GM12878 (cell line): Measurements from ENCODE around the gene TACR1. TPM values are rescaled to one million over a fixed set of nuclear protein-coding genes. Genes with fewer than 3 reads are reported as not detected.

Experiments used
- ATAC-seq: fragments of 200-7000 bp; cut with Tn5 transposase; 3 replicates; pipeline ENCODE4 v1.9.1; 2020; ENCODE audit warnings: mild to moderate bottlenecking, moderate library complexity
- BruUV-seq: library from RNA; stranded (reverse); fragments of 400-500 nt; replicated peaks from 2 replicates; lab custom pipeline; 2021; lab: Mats Ljungman, UMichigan
- CTCF ChIA-PET: fragments of 300-600 bp; sonication (Branson Sonifier 250); formaldehyde crosslinking; extraction: SDS; loops from one replicate; lab custom pipeline; 2021; ENCODE audit warnings: inconsistent platforms; lab: Yijun Ruan, JAX
- POLR2A ChIA-PET: fragments of 350-600 bp; formaldehyde crosslinking; extraction: SDS; loops from one replicate; lab custom pipeline; 2021; ENCODE audit warnings: inconsistent platforms; lab: Charles Lee
- RAD21 ChIA-PET: fragments of 300-600 bp; sonication (Branson Sonifier 250); formaldehyde crosslinking; loops from one replicate; lab custom pipeline; 2023; ENCODE audit warnings: antibody characterized with exemption; ENCODE audit not compliant: unreplicated experiment; lab: Charles Lee
- SMC1A ChIA-PET: fragments of 300-600 bp; sonication (Branson Sonifier 250); formaldehyde crosslinking; loops from one replicate; lab custom pipeline; 2023; ENCODE audit not compliant: unreplicated experiment, uncharacterized antibody; lab: Charles Lee
- DNase-seq: peaks from one replicate; pipeline ENCODE4 v3.0.0-alpha.2; 2011; ENCODE audit warnings: low read depth, low spot score
- FAIRE-seq: peaks from 3 replicates; lab custom pipeline; 2011; peaks lifted over from hg19 to GRCh38; lab: Jason Lieb, UNC
- H2AFZ ChIP-seq: 2 replicates; pipeline ENCODE4 v1.6.0; 2011; ENCODE audit warnings: low read depth, low read length, control low read depth; ENCODE audit not compliant: control insufficient read depth
- H3K27ac ChIP-seq: 2 replicates; pipeline ENCODE4 v1.5.1; 2011; ENCODE audit warnings: control low read depth; ENCODE audit not compliant: control insufficient read depth, insufficient read depth
- H3K27me3 ChIP-seq, 2 experiments: replicated peaks in 1 of 2; 2 replicates each; pipeline versions ENCODE4 v1.6.0 to v1.6.1; 2011; ENCODE audit warnings: low read length in 1 of 2; ENCODE audit not compliant: control insufficient read depth in 2 of 2, insufficient read depth in 2 of 2
- H3K36me3 ChIP-seq, 2 experiments: 2 replicates each; pipeline ENCODE4 v1.5.1; 2011; ENCODE audit warnings: low read length in 1 of 2; ENCODE audit not compliant: control insufficient read depth in 2 of 2, insufficient read depth in 2 of 2
- H3K4me1 ChIP-seq: 2 replicates; pipeline ENCODE4 v1.6.1; 2011; ENCODE audit warnings: mild to moderate bottlenecking, low read length, moderate library complexity, mixed read lengths; ENCODE audit not compliant: control insufficient read depth, insufficient read depth
- H3K4me2 ChIP-seq: 2 replicates; pipeline ENCODE4 v1.6.0; 2011; ENCODE audit warnings: control low read depth; ENCODE audit not compliant: control insufficient read depth, insufficient read depth
- H3K4me3 ChIP-seq: fragments of 200-600 bp; sonication (generic); 2 replicates; pipeline ENCODE4 v1.5.1; 2016
- H3K79me2 ChIP-seq: 2 replicates; pipeline ENCODE4 v1.6.0; 2011; ENCODE audit warnings: low read length; ENCODE audit not compliant: control insufficient read depth, insufficient read depth
- H3K9ac ChIP-seq: 2 replicates; pipeline ENCODE4 v1.8.0; 2011; ENCODE audit warnings: low read length, control low read depth, mixed read lengths; ENCODE audit not compliant: control insufficient read depth, insufficient read depth
- H3K9me3 ChIP-seq: replicated peaks from 3 replicates; pipeline ENCODE4 v1.5.1; 2011; ENCODE audit warnings: mild to moderate bottlenecking, low read length; ENCODE audit not compliant: control insufficient read depth, insufficient read depth
- H4K20me1 ChIP-seq: 2 replicates; pipeline ENCODE4 v1.6.0; 2011; ENCODE audit not compliant: control insufficient read depth, insufficient read depth
- CEBPZ ChIP-seq: fragments of 150-350 bp; IDR thresholded peaks from 2 replicates; pipeline ENCODE4 v1.6.1; 2016; ENCODE audit warnings: low read depth, low read length
- MLLT1 ChIP-seq: fragments of 450-650 bp; IDR thresholded peaks from 2 replicates; pipeline ENCODE4 v1.6.1; 2016; ENCODE audit warnings: mild to moderate bottlenecking
- NFIC ChIP-seq: IDR thresholded peaks from 2 replicates; pipeline ENCODE4 v1.6.1; 2012; ENCODE audit warnings: low read depth, mild to moderate bottlenecking, inconsistent platforms, low read length, moderate library complexity
- SMARCA5 ChIP-seq: fragments of 450-650 bp; IDR thresholded peaks from 2 replicates; pipeline ENCODE4 v1.6.1; 2017; ENCODE audit warnings: mild to moderate bottlenecking
- YY1 ChIP-seq: IDR thresholded peaks from 2 replicates; pipeline ENCODE4 v1.6.1; 2011; ENCODE audit warnings: low read depth, mild to moderate bottlenecking, low read length
- whole genome bisulfite sequencing: methylation state at CpG from one replicate; pipeline ENCODE4 v1.1.6; 2016; ENCODE audit warnings: low lambda C conversion rate; ENCODE audit not compliant: insufficient replicate concordance, insufficient coverage; ENCODE audit errors: missing lambda C conversion rate; 5-methylcytosine and 5-hydroxymethylcytosine counted together
- in situ Hi-C: fragments of 300-500 bp; cut with MboI; formaldehyde crosslinking; loops from 9 replicates; pipeline ENCODE4 v1.14.3; 2018; ENCODE audit warnings: mixed read lengths
- intact Hi-C: fragments of 100-400 bp; cut with micrococcal nuclease; formaldehyde crosslinking; loops from one replicate; pipeline ENCODE4 v1.14.2; 2022; ENCODE audit not compliant: unreplicated experiment
- polyA plus RNA-seq, 11 experiments: library from polyadenylated mRNA; depleted of rRNA in 4 of 11; unstranded in 6 of 11; stranded (reverse) in 5 of 11; fragments of >200 nt; fragmentation: Nextera tagmentation in 4 of 11; fragmentation: Illumina TruSeq in 1 of 11; extraction: Ambion mirVana in 4 of 11; extraction: Trizol in 1 of 11; gene quantifications; 1 replicate in 1 of 11; 2 replicates in 10 of 11; pipeline versions ENCODE4 v1.2.1 to v1.2.3, GENCODE V29; 2011 to 2016; ENCODE audit warnings: inconsistent platforms in 2 of 11, missing spikeins in 2 of 11, low read depth in 1 of 11
- total RNA-seq, 4 experiments: library from RNA; depleted of rRNA in 3 of 4; stranded (reverse); fragments of >200 nt in 3 of 4; fragmentation: Illumina TruSeq in 1 of 4; extraction: Trizol in 1 of 4; gene quantifications; 2 replicates each; pipeline versions ENCODE4 v1.2.1 to v1.2.3, GENCODE V29; 2013 to 2021
- TF ChIP-seq, protein P1 (sequence below): fragments of 450-650 bp; formaldehyde crosslinking; IDR thresholded peaks from 2 replicates; pipeline ENCODE4 v1.4.0; 2020; ENCODE audit warnings: mild to moderate bottlenecking, moderate library complexity

The TACR1 gene
- total and polyA plus RNA-seq, 10 of the 15 experiments (the other 5 are each of a cell fraction or from before 2014, with no cell fraction given): 0.04 to 1.4 (median 0.15) TPM

- FAIRE-seq: no peak
These were observed 133.8 kb downstream of the TACR1 start for GRCh38 chr2:75065402-75066008.

More at GRCh38 chr2:75065402-75066008, 133.8 kb downstream of the TACR1 start:
- no peaks in the 10 kb centered on the region for H3K36me3 ChIP-seq
- BruUV-seq: no TSS peak
- H3K4me1 ChIP-seq: no peaks in the 10 kb centered on the region
- ChIA-PET POLR2A (interaction anchor here (0.5 kb wide), 1 partner anchor 73 kb away, joined by 4 read pairs; no protein-coding TSS in a partner anchor), CTCF (interaction anchor here (0.5 to 6.4 kb wide), 26 partner anchors 11 to 563 kb away, joined by 3 to 114 read pairs (median 6); partner anchors contain the start of gene TACR1), RAD21 (interaction anchor here (1.0 to 2.8 kb wide), 9 partner anchors 9 to 562 kb away, joined by 3 to 14 read pairs (median 6); no protein-coding TSS in a partner anchor), SMC1A (interaction anchor here (0.7 to 5.3 kb wide), 22 partner anchors 10 to 543 kb away, joined by 3 to 92 read pairs (median 4); no protein-coding TSS in a partner anchor)
- H3K27me3 ChIP-seq: no peaks in the 10 kb centered on the region
- WGBS: 54% methylated on average over 8 of the region's 8 CpGs
- H3K9me3 ChIP-seq: no peaks in the 10 kb centered on the region; the same call in 2 of the 3 replicates
- no peak for ATAC-seq
- H3K9ac ChIP-seq: no peak overlapping the region
- no peak overlapping the region for H2AFZ ChIP-seq
- no peaks in the 10 kb centered on the region for H3K79me2 ChIP-seq
- TF ChIP-seq YY1: no peak
- no peak for TF ChIP-seq SMARCA5
- TF ChIP-seq, protein P1, sequence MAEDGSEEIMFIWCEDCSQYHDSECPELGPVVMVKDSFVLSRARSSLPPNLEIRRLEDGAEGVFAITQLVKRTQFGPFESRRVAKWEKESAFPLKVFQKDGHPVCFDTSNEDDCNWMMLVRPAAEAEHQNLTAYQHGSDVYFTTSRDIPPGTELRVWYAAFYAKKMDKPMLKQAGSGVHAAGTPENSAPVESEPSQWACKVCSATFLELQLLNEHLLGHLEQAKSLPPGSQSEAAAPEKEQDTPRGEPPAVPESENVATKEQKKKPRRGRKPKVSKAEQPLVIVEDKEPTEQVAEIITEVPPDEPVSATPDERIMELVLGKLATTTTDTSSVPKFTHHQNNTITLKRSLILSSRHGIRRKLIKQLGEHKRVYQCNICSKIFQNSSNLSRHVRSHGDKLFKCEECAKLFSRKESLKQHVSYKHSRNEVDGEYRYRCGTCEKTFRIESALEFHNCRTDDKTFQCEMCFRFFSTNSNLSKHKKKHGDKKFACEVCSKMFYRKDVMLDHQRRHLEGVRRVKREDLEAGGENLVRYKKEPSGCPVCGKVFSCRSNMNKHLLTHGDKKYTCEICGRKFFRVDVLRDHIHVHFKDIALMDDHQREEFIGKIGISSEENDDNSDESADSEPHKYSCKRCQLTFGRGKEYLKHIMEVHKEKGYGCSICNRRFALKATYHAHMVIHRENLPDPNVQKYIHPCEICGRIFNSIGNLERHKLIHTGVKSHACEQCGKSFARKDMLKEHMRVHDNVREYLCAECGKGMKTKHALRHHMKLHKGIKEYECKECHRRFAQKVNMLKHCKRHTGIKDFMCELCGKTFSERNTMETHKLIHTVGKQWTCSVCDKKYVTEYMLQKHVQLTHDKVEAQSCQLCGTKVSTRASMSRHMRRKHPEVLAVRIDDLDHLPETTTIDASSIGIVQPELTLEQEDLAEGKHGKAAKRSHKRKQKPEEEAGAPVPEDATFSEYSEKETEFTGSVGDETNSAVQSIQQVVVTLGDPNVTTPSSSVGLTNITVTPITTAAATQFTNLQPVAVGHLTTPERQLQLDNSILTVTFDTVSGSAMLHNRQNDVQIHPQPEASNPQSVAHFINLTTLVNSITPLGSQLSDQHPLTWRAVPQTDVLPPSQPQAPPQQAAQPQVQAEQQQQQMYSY: no peak
- TF ChIP-seq NFIC: no peak
- TF ChIP-seq CEBPZ: no peak
- TF ChIP-seq MLLT1: no peak
- intact Hi-C loops (loop anchor here (2.0 to 5.0 kb wide), 2 partner anchors 339 to 562 kb away; no protein-coding TSS in a partner anchor), in situ Hi-C loops (loop anchor here (25.0 kb wide), 1 partner anchor 347 kb away; no protein-coding TSS in a partner anchor)
- no peak overlapping the region for H3K4me2 ChIP-seq
- no peak overlapping the region for H3K4me3 ChIP-seq
- no peak for DNase-seq
- no peaks in the 10 kb centered on the region for H4K20me1 ChIP-seq
- no peak overlapping the region for H3K27ac ChIP-seq
